ENCODE data around the gene SRRM3.
"Not testable (repeated sequence)": the region's sequence is repeated elsewhere in the genome, so short reads cannot be mapped to it uniquely, and the experiment has no call there.

The SRRM3 gene

GRCh38 chr7:76261329-76261728 lies 59.6 kb downstream of the SRRM3 start:
- H3K4me3 ChIP-seq (ENCODE audit: low read depth, low read length) = no peak overlapping the region

GRCh38 chr7:76261931-76262330 lies 60.2 kb downstream of the SRRM3 start:
- H3K4me3 ChIP-seq (ENCODE audit: low read depth, low read length) = no peak overlapping the region

- H3K4me3 ChIP-seq (ENCODE audit: low read depth, low read length) = no peak overlapping the region
Measured at GRCh38 chr7:76262683-76263402, 61.1 kb downstream of the SRRM3 start.

- no peak overlapping the region for H3K4me3 ChIP-seq (ENCODE audit: low read depth, low read length)
Measured at GRCh38 chr7:76265299-76265698, 63.6 kb downstream of the SRRM3 start.

GRCh38 chr7:76267107-76267893 lies 65.6 kb downstream of the SRRM3 start:
- peak overlapping the region; percentile 53 for H3K4me3 ChIP-seq (ENCODE audit: low read depth, low read length)

- H3K4me3 ChIP-seq (ENCODE audit: low read depth, low read length) = no peak overlapping the region
Measured at GRCh38 chr7:76267894-76268183, 66.1 kb downstream of the SRRM3 start.

GRCh38 chr7:76268376-76268775 lies 66.7 kb downstream of the SRRM3 start:
- no peak overlapping the region for H3K4me3 ChIP-seq (ENCODE audit: low read depth, low read length)

- no peak overlapping the region for H3K4me3 ChIP-seq (ENCODE audit: low read depth, low read length)
Measured at GRCh38 chr7:76269895-76270294, 68.2 kb downstream of the SRRM3 start.

- H3K4me3 ChIP-seq (ENCODE audit: low read depth, low read length) = not testable (repeated sequence)
Measured at GRCh38 chr7:76271384-76271783, 69.7 kb downstream of the SRRM3 start.

GRCh38 chr7:76272142-76272541 lies 70.4 kb downstream of the SRRM3 start:
- no peak overlapping the region for H3K4me3 ChIP-seq (ENCODE audit: low read depth, low read length)

GRCh38 chr7:76272851-76273497 lies 71.3 kb downstream of the SRRM3 start:
- H3K4me3 ChIP-seq (ENCODE audit: low read depth, low read length) = no peak overlapping the region

- no peak overlapping the region for H3K4me3 ChIP-seq (ENCODE audit: low read depth, low read length)
Measured at GRCh38 chr7:76273503-76273902, 71.8 kb downstream of the SRRM3 start.

GRCh38 chr7:76278540-76278939 lies 76.8 kb downstream of the SRRM3 start:
- H3K4me3 ChIP-seq (ENCODE audit: low read depth, low read length) = no peak overlapping the region

GRCh38 chr7:76280408-76280807 lies 78.7 kb downstream of the SRRM3 start:
- no peak overlapping the region for H3K4me3 ChIP-seq (ENCODE audit: low read depth, low read length)

- H3K4me3 ChIP-seq (ENCODE audit: low read depth, low read length) = peak overlapping the region; percentile 14
Measured at GRCh38 chr7:76281006-76281705, 79.5 kb downstream of the SRRM3 start.

GRCh38 chr7:76281706-76282343 lies 80.1 kb downstream of the SRRM3 start:
- H3K4me3 ChIP-seq (ENCODE audit: low read depth, low read length) = peak overlapping the region; percentile 25

GRCh38 chr7:76282344-76283253 lies 80.9 kb downstream of the SRRM3 start:
- H3K4me3 ChIP-seq (ENCODE audit: low read depth, low read length) = peak overlapping the region; percentile 47

GRCh38 chr7:76283254-76284159 lies 81.8 kb downstream of the SRRM3 start:
- H3K4me3 ChIP-seq (ENCODE audit: low read depth, low read length) = peak overlapping the region; percentile 47

Measured in iPS-11a (cell line).